Right lobe of liver (tissue), 6 donors: ENCODE measurements around the gene LDLRAP1. TPM values are rescaled to one million over a fixed set of nuclear protein-coding genes. Genes with fewer than 3 reads are reported as not detected.

ENCODE experiments used
- ATAC-seq, 4 donors: fragments of 200-7000 bp; cut with Tn5 transposase; one replicate each; pipeline ENCODE4 v1.9.1; 2020; ENCODE audit warnings: mild to moderate bottlenecking in 4 of 4, moderate library complexity in 4 of 4
- DNase-seq, 3 donors: peaks; one replicate each; pipeline ENCODE4 v3.0.0-alpha.2; 2020
- H3K27ac ChIP-seq, 3 donors: fragments of 200-600 bp; one replicate each; pipeline ENCODE4 v1.8.0; 2022
- H3K27me3 ChIP-seq, 2 donors: fragments of 200-600 bp; one replicate each; pipeline ENCODE4 v1.8.0; 2022
- H3K36me3 ChIP-seq, 4 donors: fragments of 200-600 bp; sonication (generic) in 1 of 4; one replicate each; pipeline versions ENCODE4 v1.5.1 to v1.8.0; 2017 to 2022; ENCODE audit warnings: control low read depth in 1 of 4
- H3K4me1 ChIP-seq, 4 donors: fragments of 200-600 bp; sonication (generic) in 1 of 4; one replicate each; pipeline versions ENCODE4 v1.5.1 to v1.8.0; 2017 to 2022; ENCODE audit warnings: control low read depth in 1 of 4
- H3K4me3 ChIP-seq, 3 donors: fragments of 200-600 bp; one replicate each; pipeline ENCODE4 v1.8.0; 2022
- H3K9me3 ChIP-seq, 4 donors: fragments of 200-600 bp; sonication (generic) in 1 of 4; one replicate each; pipeline versions ENCODE4 v1.5.1 to v1.8.0; 2017 to 2022; ENCODE audit warnings: control low read depth in 1 of 4
- CTCF ChIP-seq, 4 donors: fragments of 200-600 bp in 3 of 4; fragments of 450-650 bp in 1 of 4; IDR thresholded peaks; one replicate each; pipeline versions ENCODE4 v1.5.1 to v1.8.0; 2016 to 2022; ENCODE audit warnings: antibody characterized with exemption in 4 of 4, mild to moderate bottlenecking in 2 of 4
- POLR2A ChIP-seq: fragments of 450-650 bp; IDR thresholded peaks from one replicate; pipeline ENCODE4 v1.6.1; 2017; ENCODE audit warnings: antibody characterized with exemption, mild to moderate bottlenecking
- WGBS: methylation state at CpG from one replicate; pipeline ENCODE4 v1.1.6; 2018; ENCODE audit warnings: low coverage, low lambda C conversion rate; ENCODE audit not compliant: insufficient coverage; ENCODE audit errors: missing lambda C conversion rate; 5-methylcytosine and 5-hydroxymethylcytosine counted together
- intact Hi-C, 2 donors: fragments of 100-400 bp; cut with DNase I; formaldehyde crosslinking; loops; one replicate each; pipeline versions ENCODE4 v1.11.2 to v1.14.1; 2022
- total RNA-seq, 6 experiments: library from RNA; depleted of rRNA in 2 of 6; stranded (reverse); fragments of >200 nt in 2 of 6; fragmentation: NEBNext Ultra II Directional in 3 of 6; extraction: Animal tissue kit (Norgen Biotek cat#: 25700) in 3 of 6; gene quantifications; one replicate each; pipeline versions ENCODE4 v1.1.0 to v1.2.4, GENCODE V29; 2016 to 2023
- donor health status: DM: no; HTN: yes; CAD: no.
- donor health status: DM: no; HTN: no; CAD: no.
- donor health status: DM: no; HTN: no; CAD: no.
- donor health status: DM: no; HTN: yes; CAD: no.
- donor health status: DM: no; HTN: yes; CAD: no.

The LDLRAP1 gene
- total RNA-seq, 6 experiments from 2014 or later, result 15.3 to 24.3 (median 16.7) TPM

GRCh38 chr1:25577134-25577920, 33.9 kb downstream of the LDLRAP1 start:
- Histone ChIP-seq H3K4me1 (peaks cover 0 to 22% (median 9%) of the 10 kb centered on the region in 4 donors), H3K27me3 (no peaks in the 10 kb centered on the region), H3K27ac (no peak overlapping the region), H3K36me3 (no peaks in the 10 kb centered on the region), H3K4me3 (no peak overlapping the region), H3K9me3 (no peaks in the 10 kb centered on the region)
- TF ChIP-seq CTCF (IDR thresholded peaks at IDR 0.05) (no peak), POLR2A (no peak)
- ATAC-seq (no peak), DNase-seq (no peak)
- WGBS, result 86% methylated on average over 9 of the region's 21 CpGs
- intact Hi-C loops, result no loop called here

GRCh38 chr1:25579292-25580252, 36.2 kb downstream of the LDLRAP1 start:
- TF ChIP-seq CTCF (IDR thresholded peaks at IDR 0.05), result no peak
- 80% methylated on average over 16 of the region's 19 CpGs for WGBS
- intact Hi-C loops, result no loop called here
- H3K9me3 ChIP-seq, result no peaks in the 10 kb centered on the region
- DNase-seq (no peak), ATAC-seq (no peak)
- no peaks in the 10 kb centered on the region for H3K4me1 ChIP-seq
- H3K27ac ChIP-seq, result no peak overlapping the region
- no peaks in the 10 kb centered on the region for H3K27me3 ChIP-seq
- H3K36me3 ChIP-seq, result no peaks in the 10 kb centered on the region
- H3K4me3 ChIP-seq, result no peak overlapping the region

GRCh38 chr1:25580927-25581326, 37.5 kb downstream of the LDLRAP1 start:
- WGBS, result 60% methylated on average over 4 of the region's 6 CpGs
- DNase-seq, result peak in 1 of 3 donors; percentile 48
- intact Hi-C loops, result no loop called here
- no peak overlapping the region for H3K4me3 ChIP-seq
- ATAC-seq, result peak in 2 of 4 donors; percentile 37 to 40
- H3K27ac ChIP-seq, result no peak overlapping the region
- TF ChIP-seq CTCF (IDR thresholded peaks at IDR 0.05), result no peak
- TF ChIP-seq POLR2A, result no peak
- no peaks in the 10 kb centered on the region for H3K9me3 ChIP-seq
- no peaks in the 10 kb centered on the region for H3K36me3 ChIP-seq
- no peaks in the 10 kb centered on the region for H3K27me3 ChIP-seq
- no peaks in the 10 kb centered on the region for H3K4me1 ChIP-seq

GRCh38 chr1:25581764-25582163, 38.4 kb downstream of the LDLRAP1 start:
- intact Hi-C loops, result no loop called here
- H3K27ac ChIP-seq, result no peak overlapping the region
- H3K4me3 ChIP-seq, result no peak overlapping the region
- no peaks in the 10 kb centered on the region for H3K9me3 ChIP-seq
- no peaks in the 10 kb centered on the region for H3K4me1 ChIP-seq
- TF ChIP-seq CTCF (IDR thresholded peaks at IDR 0.05) (no peak), POLR2A (no peak)
- ATAC-seq, result no peak
- no CpG with 5 or more reads among the region's 5 CpGs for WGBS
- peak in 1 of 3 donors; percentile 29 for DNase-seq
- no peaks in the 10 kb centered on the region for H3K27me3 ChIP-seq
- H3K36me3 ChIP-seq, result no peaks in the 10 kb centered on the region
